KMS-11 (cell line): ENCODE data around the gene PYGM.

Source experiments
- H2AFZ ChIP-seq: fragments of 200-600 bp; sonication (generic); 2 replicates; pipeline ENCODE4 v1.6.1; 2016; ENCODE audit warnings: antibody characterized with exemption, mixed run types, low read depth
- H3K27ac ChIP-seq: fragments of 200-600 bp; sonication (generic); 2 replicates; pipeline ENCODE4 v1.6.1; 2016; ENCODE audit warnings: mild to moderate bottlenecking, mixed run types
- H3K27me3 ChIP-seq: fragments of 200-600 bp; sonication (generic); 2 replicates; pipeline ENCODE4 v1.6.1; 2017; ENCODE audit warnings: mild to moderate bottlenecking, low read depth, mixed run types, moderate library complexity; ENCODE audit not compliant: insufficient read depth
- H3K36me3 ChIP-seq: fragments of 200-600 bp; sonication (generic); 2 replicates; pipeline ENCODE4 v1.6.1; 2017; ENCODE audit warnings: mild to moderate bottlenecking, mixed run types; ENCODE audit not compliant: insufficient read depth
- H3K4me1 ChIP-seq: fragments of 200-600 bp; sonication (generic); 2 replicates; pipeline ENCODE4 v1.6.1; 2016; ENCODE audit warnings: mild to moderate bottlenecking, low read depth, mixed run types; ENCODE audit not compliant: poor library complexity, severe bottlenecking
- H3K4me2 ChIP-seq: fragments of 200-600 bp; sonication (generic); 2 replicates; pipeline ENCODE4 v1.7.0; 2016; ENCODE audit warnings: mild to moderate bottlenecking, mixed run types
- H3K4me3 ChIP-seq: fragments of 200-600 bp; sonication (generic); IDR thresholded peaks from 2 replicates; pipeline ENCODE4 v1.6.1; 2017; ENCODE audit warnings: low read depth, low read length, mixed read lengths; ENCODE audit not compliant: insufficient read depth
- H3K79me2 ChIP-seq: fragments of 200-600 bp; sonication (generic); 2 replicates; pipeline ENCODE4 v1.6.1; 2016; ENCODE audit warnings: low read depth, mixed run types; ENCODE audit not compliant: insufficient read depth
- H3K9ac ChIP-seq: fragments of 200-600 bp; sonication (generic); 2 replicates; pipeline ENCODE4 v1.6.1; 2016; ENCODE audit warnings: mild to moderate bottlenecking, mixed run types
- H4K20me1 ChIP-seq: fragments of 200-600 bp; sonication (generic); 2 replicates; pipeline ENCODE4 v1.6.1; 2016; ENCODE audit warnings: mild to moderate bottlenecking, mixed run types; ENCODE audit not compliant: insufficient read depth
- CTCF ChIP-seq: fragments of 200-600 bp; sonication (generic); conservative IDR thresholded peaks from 2 replicates; pipeline ENCODE4 v1.6.1; 2017; ENCODE audit warnings: low read depth, mild to moderate bottlenecking, antibody characterized with exemption, low read length, moderate library complexity, mixed read lengths

PYGM gene

GRCh38 chr11:64759722-64760719 lies at the start of gene PYGM:
Gene PYGM, minus strand, starts transcription at chr11:64759974. Its CDS starts 76 bp downstream, at chr11:64759898.
- no peak within 1 kb of the TSS for H2AFZ ChIP-seq
- H3K27ac ChIP-seq, result no peak within 1 kb of the TSS; the same call in 1 of the 2 replicates
- H3K27me3 ChIP-seq, result no peaks in the 10 kb centered on the region
- H3K36me3 ChIP-seq, result peaks cover 3% of the 10 kb centered on the region; the same call in 1 of the 2 replicates
- H3K79me2 ChIP-seq, result no peaks in the 10 kb centered on the region
- peaks cover 4% of the 10 kb centered on the region; the same call in 1 of the 2 replicates for H4K20me1 ChIP-seq
- H3K4me3 ChIP-seq, result no peak within 1 kb of the TSS
- no peak within 1 kb of the TSS for H3K4me2 ChIP-seq
- peaks cover 21% of the 10 kb centered on the region for H3K4me1 ChIP-seq
- H3K9ac ChIP-seq, result no peak within 1 kb of the TSS
- no peak for TF ChIP-seq CTCF

GRCh38 chr11:64805481-64805880 lies 45.7 kb upstream of the PYGM start:
- Histone ChIP-seq H3K4me2 (no peak overlapping the region), H3K27me3 (no peaks in the 10 kb centered on the region), H3K4me1 (peaks cover 12% of the 10 kb centered on the region), H4K20me1 (no peaks in the 10 kb centered on the region), H3K79me2 (no peaks in the 10 kb centered on the region), H3K36me3 (no peaks in the 10 kb centered on the region), H3K4me3 (no peak overlapping the region), H3K9ac (no peak overlapping the region), H2AFZ (no peak overlapping the region), H3K27ac (no peak overlapping the region)
- no peak for TF ChIP-seq CTCF

GRCh38 chr11:64804346-64805210 lies 44.8 kb upstream of the PYGM start:
- Histone ChIP-seq H4K20me1 (no peaks in the 10 kb centered on the region), H2AFZ (no peak overlapping the region), H3K4me3 (no peak overlapping the region), H3K79me2 (no peaks in the 10 kb centered on the region), H3K4me2 (peak overlapping the region; percentile 69; the same call in 1 of the 2 replicates), H3K36me3 (no peaks in the 10 kb centered on the region), H3K9ac (no peak overlapping the region), H3K27ac (no peak overlapping the region), H3K4me1 (peaks cover 12% of the 10 kb centered on the region), H3K27me3 (no peaks in the 10 kb centered on the region)
- TF ChIP-seq CTCF, result no peak

GRCh38 chr11:64803846-64804345 lies 44.1 kb upstream of the PYGM start:
- Histone ChIP-seq H3K4me1 (peaks cover 12% of the 10 kb centered on the region), H3K79me2 (no peaks in the 10 kb centered on the region), H3K9ac (no peak overlapping the region; the same call in 1 of the 2 replicates), H2AFZ (peak overlapping the region; percentile 44; the same call in 1 of the 2 replicates), H3K27me3 (no peaks in the 10 kb centered on the region), H3K36me3 (no peaks in the 10 kb centered on the region), H3K27ac (no peak overlapping the region), H4K20me1 (no peaks in the 10 kb centered on the region), H3K4me2 (peak overlapping the region; percentile 69), H3K4me3 (no peak overlapping the region)
- TF ChIP-seq CTCF, result no peak
